Bone marrow (tissue), 2 donors: ENCODE data around the gene OSBP2.
"Not testable (repeated sequence)": the region's sequence is repeated elsewhere in the genome, so short reads cannot be mapped to it uniquely, and the experiment has no call there.

Experiments
- DNase-seq, 2 donors: peaks; one replicate each; lab custom pipeline; 2025; lab: John Stamatoyannopoulos, UW

The OSBP2 gene

GRCh38 chr22:30763815-30764673 lies 69.4 kb downstream of the OSBP2 start:
- peak in 1 of 2 donors; percentile 32 for DNase-seq

- no peak for DNase-seq
Measured at GRCh38 chr22:30767661-30768060, 73.0 kb downstream of the OSBP2 start.

GRCh38 chr22:30770716-30771115 lies 76.0 kb downstream of the OSBP2 start:
- no peak for DNase-seq

- no peak for DNase-seq
Measured at GRCh38 chr22:30773919-30774318, 79.2 kb downstream of the OSBP2 start.

- DNase-seq, result no peak
Measured at GRCh38 chr22:30774566-30774965, 79.9 kb downstream of the OSBP2 start.

- no peak for DNase-seq
Measured at GRCh38 chr22:30776476-30776875, 81.8 kb downstream of the OSBP2 start.

GRCh38 chr22:30777146-30777545 lies 82.5 kb downstream of the OSBP2 start:
- not testable (repeated sequence) for DNase-seq

GRCh38 chr22:30777587-30777986 lies 82.9 kb downstream of the OSBP2 start:
- DNase-seq, result no peak

- no peak for DNase-seq
Measured at GRCh38 chr22:30778261-30778660, 83.6 kb downstream of the OSBP2 start.

- DNase-seq, result no peak
Measured at GRCh38 chr22:30780026-30780425, 85.4 kb downstream of the OSBP2 start.

GRCh38 chr22:30781271-30781875 lies 86.7 kb downstream of the OSBP2 start:
- no peak for DNase-seq

GRCh38 chr22:30782613-30783012 lies 87.9 kb downstream of the OSBP2 start:
- no peak for DNase-seq

- no peak for DNase-seq
Measured at GRCh38 chr22:30783021-30783420, 88.3 kb downstream of the OSBP2 start.

GRCh38 chr22:30785527-30785926 lies 90.9 kb downstream of the OSBP2 start:
- no peak for DNase-seq

- DNase-seq, result no peak
Measured at GRCh38 chr22:30790366-30790765, 95.7 kb downstream of the OSBP2 start.

- DNase-seq, result no peak
Measured at GRCh38 chr22:30792456-30792855, 97.8 kb downstream of the OSBP2 start.

- no peak for DNase-seq
Measured at GRCh38 chr22:30795118-30795517, 100.4 kb downstream of the OSBP2 start.

GRCh38 chr22:30801695-30802094 lies 107.0 kb downstream of the OSBP2 start:
- DNase-seq, result no peak

- DNase-seq, result peak; percentile 4 to 42
Measured at GRCh38 chr22:30802202-30803166, 107.8 kb downstream of the OSBP2 start.

- no peak for DNase-seq
Measured at GRCh38 chr22:30803679-30804078, 109.0 kb downstream of the OSBP2 start.

- no peak for DNase-seq
Measured at GRCh38 chr22:30804626-30805025, 110.0 kb downstream of the OSBP2 start.

- no peak for DNase-seq
Measured at GRCh38 chr22:30806391-30806861, 111.8 kb downstream of the OSBP2 start.
